SKM-1 treated with dmso at 0.1 percent for 144 hours (cell line): Measurements from ENCODE around the gene UBE4A.

Source experiments
- DNase-seq: peaks from one replicate; lab custom pipeline; 2025; ENCODE audit not compliant: unreplicated experiment; lab: John Stamatoyannopoulos, UW

The UBE4A gene, protein sequence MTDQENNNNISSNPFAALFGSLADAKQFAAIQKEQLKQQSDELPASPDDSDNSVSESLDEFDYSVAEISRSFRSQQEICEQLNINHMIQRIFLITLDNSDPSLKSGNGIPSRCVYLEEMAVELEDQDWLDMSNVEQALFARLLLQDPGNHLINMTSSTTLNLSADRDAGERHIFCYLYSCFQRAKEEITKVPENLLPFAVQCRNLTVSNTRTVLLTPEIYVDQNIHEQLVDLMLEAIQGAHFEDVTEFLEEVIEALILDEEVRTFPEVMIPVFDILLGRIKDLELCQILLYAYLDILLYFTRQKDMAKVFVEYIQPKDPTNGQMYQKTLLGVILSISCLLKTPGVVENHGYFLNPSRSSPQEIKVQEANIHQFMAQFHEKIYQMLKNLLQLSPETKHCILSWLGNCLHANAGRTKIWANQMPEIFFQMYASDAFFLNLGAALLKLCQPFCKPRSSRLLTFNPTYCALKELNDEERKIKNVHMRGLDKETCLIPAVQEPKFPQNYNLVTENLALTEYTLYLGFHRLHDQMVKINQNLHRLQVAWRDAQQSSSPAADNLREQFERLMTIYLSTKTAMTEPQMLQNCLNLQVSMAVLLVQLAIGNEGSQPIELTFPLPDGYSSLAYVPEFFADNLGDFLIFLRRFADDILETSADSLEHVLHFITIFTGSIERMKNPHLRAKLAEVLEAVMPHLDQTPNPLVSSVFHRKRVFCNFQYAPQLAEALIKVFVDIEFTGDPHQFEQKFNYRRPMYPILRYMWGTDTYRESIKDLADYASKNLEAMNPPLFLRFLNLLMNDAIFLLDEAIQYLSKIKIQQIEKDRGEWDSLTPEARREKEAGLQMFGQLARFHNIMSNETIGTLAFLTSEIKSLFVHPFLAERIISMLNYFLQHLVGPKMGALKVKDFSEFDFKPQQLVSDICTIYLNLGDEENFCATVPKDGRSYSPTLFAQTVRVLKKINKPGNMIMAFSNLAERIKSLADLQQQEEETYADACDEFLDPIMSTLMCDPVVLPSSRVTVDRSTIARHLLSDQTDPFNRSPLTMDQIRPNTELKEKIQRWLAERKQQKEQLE

DNA sequence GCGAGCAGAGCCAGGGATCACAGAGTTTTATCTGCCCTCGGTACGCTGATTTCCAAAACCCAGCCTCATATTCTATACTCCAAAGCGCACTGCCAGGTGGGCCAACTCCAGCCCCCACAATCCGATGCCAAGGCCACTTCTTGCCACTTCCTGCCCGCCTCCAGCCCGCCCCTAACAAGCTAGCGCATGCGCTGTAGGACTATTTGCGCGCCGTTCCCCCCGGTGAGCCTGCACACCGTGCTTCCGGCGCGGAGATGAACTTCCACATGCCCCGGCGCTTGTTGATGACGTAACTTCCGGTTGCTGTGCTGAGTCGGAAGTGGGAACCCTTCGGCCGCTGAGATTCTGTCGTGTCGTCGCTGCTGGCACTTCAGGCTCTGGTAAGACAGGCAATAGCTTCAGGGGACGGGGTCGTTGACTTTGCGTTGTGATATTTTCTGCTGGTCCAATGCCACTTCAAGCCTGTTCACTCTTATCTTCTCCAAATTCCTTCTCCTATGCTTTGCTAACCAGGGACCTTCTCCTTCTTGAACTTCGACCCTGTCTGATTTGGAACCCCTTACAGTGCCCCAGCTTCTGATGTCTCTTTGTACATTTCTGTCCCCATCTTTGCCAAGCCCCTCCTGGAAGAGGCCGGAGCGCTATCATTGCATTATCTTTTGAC is at the start of gene UBE4A:
Gene UBE4A (plus strand): TSS at position 306 of the 664 bp plus-strand sequence. CDS start 5,481 bp downstream, outside the sequence.
- peak; percentile 93 for DNase-seq

DNA sequence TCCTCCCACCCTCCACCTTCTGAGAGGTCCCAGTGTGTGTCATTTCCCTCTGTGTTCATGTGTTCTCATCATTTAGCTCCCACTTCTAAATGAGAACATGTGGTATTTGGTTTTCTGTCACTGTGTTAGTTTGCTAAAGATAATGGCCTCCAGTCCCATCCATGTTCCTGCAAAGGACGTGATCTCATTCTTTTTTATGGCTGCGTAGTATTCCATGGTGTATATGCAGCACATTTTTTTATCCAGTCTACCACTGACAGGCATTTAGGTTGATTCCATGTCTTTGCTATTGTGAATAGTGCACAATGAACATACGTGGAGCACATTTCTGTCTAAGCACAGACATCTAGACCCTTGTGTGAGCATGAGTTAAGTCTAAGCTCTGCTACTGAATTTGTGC is 49.1 kb upstream of the UBE4A start:
- DNase-seq: no peak

DNA sequence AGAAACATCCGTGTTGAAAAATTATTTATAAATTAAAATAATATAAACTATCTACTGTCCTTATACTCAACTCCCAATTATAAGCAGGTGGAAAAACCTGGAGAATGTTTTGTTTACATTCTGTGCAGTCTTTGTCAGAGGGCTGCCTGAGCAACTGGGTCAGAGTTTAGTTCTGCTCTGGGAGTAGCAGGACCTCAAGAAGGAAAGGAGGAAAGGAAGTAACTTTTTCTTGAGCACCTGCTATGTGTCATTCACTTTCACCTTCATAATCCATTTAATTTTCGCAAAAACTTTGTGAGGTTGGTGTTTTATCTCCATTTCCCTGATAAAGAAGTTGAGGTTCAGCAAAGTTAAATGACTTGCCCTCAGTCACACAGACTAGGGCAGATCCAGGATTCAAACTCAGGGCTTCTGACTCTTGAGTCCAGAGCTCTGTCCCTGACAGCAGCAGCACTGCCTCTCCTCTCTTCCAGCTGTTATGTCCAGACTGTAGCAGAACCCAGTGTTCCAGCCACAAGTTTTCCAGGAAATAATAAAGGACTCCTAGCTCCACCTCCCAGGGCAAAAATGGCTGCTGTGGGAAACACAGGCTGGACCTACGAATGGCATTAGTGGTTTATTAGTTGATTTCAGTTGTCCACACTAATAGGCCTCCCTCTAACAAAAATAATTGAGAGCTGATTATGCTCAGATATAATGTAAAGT is 48.5 kb upstream of the UBE4A start:
- no peak for DNase-seq

DNA sequence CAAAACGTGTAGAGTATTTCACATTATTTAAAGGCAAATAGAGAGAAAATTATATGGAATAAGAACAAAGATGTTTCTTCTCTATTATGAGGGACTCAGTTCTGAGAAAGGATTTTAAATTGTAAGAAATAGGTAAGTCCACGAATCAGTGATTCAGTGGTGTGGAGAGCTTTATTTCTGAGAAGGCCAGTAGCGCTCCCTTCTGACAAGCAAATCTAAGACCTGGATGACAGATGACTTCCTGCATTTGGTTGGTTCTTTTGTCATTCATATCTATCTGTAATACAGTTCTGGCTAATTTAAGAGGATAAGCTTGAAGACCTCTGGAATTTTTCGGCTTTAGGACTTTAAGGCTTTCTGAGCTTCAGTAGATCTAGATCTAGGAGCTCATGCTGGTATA is 47.9 kb upstream of the UBE4A start:
- no peak for DNase-seq

DNA sequence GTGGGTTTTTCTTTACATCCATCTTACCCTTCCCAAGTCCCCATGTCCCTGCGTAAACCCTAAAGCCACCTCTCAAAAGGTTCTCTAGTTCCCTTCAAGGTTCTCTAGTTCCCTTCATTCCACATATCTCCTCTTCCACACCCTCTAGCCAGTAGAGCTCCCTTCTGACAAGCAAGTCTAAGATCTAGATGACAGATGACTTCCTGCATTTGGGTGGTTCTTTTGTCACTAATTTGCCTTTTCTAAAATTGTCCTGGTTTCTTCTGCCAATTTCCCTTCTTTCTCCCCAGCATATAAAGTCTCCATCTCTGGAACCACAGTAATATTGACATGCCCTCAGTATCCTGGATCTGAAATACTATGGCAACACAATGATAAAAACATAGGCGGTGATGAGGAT is 47.1 kb upstream of the UBE4A start:
- DNase-seq: no peak

DNA sequence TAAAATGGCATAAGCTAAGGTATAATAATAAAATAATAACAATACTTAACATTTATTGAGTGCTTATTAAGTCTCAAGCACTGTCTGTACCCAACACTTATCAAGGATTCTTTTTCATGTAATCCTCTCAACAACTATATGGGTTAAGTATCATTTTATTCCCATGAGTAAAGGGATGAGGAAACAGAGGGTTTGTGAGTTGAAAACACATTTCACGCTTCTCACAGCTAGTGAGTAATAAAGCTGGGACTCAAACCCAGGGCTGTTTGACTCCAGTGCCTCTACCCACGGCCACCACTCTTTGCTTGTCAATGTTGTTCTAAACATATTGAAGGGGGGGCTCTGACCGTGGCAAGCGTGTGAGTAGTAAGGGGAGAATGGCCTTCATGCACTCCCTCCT is 46.2 kb upstream of the UBE4A start:
- DNase-seq: no peak

DNA sequence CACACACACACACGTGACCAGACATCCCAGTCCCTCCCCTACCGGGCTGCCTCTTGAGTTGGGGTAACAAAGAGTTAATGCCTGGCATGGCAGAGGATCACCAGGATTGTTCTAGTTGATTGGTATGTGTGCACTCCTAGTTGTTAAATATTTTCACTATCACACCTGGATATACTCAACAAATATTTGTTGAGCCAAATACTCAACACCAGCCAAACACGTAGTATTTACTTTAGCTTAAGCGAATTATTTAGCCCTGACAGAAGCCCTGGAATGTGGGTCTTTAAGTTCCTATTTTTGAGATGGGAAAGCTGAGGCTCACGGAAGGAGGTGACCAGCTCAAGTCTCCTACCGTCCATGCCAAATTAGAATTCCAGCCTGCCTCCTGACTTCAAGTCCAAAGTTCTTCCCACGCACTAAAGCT is 44.4 kb upstream of the UBE4A start:
- no peak for DNase-seq

DNA sequence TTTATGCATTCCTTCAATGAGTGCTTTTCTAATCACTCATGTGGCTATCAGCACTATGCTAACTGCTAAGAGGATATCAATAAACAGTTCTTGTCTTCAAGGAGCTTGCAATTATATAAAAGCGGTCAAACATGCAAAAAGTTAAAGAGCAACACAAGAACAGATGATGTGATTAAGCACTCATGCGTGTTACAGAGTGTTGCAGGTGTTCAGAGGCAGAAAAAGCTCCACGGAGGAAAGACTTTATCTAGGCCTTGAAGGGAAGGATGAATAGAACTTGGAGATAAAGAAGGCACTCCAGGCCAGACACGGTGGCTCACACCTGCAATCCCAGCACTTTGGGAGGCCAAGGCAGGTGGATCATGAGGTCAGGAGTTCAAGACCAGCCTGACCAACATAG is 41.3 kb upstream of the UBE4A start:
- DNase-seq: no peak

DNA sequence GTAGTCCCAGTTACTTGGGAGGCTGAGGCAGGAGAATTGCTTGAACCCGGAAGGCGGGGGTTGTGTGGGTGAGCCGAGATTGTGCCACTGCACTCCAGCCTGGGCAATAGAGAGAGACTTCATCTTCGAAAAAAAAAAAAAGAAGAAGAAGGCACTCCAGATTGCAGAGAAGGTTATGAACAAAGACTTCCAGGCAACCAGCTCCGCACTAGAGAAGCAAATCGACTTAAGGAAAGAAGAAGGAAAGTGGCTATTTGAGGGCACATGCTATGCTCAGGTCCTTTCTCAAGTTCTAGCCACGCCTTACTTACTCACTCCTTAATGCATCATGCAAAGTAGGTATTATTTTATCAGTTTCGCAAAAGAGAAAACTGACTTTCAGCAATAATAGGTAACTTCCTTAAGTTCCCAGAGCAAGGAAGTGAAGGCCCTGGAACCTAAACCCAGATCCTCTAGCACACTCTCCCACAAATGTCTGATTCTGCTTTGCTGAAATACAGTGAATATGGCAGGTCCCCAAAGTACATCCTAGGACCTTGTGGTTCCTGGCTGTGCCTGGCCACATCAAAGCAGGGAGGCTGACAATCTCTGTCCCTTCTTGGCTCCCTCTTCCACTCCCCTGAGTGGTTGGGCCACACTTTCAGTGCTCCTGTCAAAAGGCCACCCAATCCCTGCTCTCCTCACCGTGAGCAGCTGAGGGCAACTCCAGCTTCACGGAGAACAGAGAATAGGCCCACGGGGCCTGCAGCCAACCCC is 40.6 kb upstream of the UBE4A start:
- peak; percentile 13 for DNase-seq

DNA sequence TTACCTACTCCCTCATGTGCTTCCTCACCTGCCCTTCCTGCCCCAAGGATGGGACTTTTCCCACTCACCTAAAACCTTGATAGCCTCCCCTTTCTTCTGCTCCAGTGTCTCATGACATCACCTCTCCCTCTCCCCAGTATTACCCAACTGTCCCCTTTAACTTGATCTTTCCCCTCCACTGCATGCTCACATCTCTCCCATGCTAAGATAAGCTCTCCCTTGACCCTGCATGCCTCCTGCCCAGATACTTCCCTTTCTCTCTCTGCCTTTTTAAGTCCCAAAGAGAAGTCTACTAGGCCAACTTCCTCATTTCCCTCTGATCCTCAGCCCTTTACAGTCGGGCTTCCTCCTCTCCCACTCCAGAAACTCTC is 40.1 kb upstream of the UBE4A start:
- DNase-seq: peak; percentile 97

DNA sequence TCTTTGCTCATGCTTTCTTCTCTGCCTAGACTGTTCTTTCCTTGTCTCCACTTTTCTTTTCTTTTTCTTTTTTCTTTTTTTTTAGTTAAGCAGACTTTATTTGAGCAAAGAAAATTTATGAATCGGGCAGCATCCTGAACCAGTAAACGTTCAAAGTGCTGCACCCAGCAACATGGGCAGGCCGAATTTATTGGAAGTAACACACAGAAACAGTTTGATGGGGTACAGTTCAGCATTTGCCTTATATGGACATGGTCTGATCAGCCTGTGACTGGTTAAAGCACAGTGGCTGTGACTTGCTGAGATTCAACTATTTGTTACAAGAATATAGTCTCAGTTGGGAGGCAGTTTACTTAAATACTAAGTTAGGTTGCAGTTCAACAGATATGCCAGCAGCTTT is 38.9 kb upstream of the UBE4A start:
- no peak for DNase-seq

DNA sequence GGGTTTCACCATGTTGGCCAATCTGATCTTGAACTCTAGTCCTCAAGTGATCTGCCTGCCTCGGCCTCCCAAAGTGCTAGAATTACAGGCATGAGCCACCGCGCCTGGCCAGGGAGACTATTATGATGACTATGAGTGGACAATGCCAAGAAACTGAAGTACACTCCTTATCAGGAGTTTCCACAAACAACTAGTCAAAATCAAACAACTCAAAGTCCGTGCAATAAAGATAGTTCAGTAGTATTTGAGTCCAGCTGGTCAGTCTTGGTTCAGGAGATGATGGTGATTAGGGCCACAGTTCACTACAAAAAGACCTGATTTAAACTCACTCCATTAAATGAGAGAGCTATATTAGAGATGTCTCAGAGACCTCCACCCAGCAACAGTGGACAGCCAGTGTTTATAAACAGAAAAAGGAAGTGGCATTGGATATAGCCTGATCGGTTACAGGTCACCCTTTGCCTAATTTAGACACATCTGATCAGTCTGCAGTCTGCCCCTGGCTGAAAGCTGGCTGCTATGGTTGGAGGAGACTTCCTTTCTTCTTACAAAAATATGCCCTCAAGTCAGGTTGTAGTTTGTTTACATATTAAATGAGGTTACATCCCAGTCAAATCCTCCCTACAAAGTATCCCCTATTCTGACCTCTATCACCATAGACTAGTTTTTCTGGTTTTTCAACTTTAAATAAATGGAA is 37.9 kb upstream of the UBE4A start:
- peak; percentile 46 for DNase-seq

DNA sequence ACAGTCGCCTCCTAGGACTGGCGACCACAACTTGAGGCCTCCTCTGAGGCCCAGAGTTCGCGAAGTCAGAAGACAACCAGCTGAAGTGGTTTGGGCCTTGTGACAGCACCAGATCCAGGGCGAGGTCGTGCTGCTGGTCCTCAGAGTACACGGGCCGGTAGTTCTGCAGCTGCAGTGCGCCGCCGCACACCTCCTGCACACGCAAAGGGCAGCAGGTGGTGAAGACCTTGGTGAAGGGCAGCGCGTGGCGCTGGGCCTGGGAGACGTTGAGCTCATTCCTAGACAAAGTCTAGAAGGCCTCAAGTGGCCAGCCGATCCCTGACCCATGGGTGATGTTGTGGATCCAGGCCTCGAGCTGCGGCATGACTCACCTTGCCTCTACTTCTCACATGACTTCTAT is 36.7 kb upstream of the UBE4A start:
- no peak for DNase-seq

DNA sequence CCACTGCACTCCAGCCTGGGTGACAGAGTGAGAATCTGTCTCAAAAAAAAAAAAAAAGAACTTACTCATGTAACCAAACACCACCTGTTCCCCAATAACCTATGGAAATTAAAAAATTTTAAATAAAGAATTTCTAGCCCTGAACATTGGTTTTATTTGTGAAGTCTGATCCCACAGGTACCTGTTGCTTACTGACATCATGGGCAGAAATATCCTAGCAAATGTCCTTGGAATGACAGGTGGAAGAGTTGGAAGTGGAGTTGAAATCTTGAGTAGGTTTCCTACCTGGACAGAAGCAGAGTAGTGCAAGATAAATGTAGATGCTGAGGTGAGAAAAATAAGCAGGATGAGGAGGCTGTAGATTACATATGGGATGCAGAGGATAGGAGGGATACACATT is 34.1 kb upstream of the UBE4A start:
- DNase-seq: no peak

DNA sequence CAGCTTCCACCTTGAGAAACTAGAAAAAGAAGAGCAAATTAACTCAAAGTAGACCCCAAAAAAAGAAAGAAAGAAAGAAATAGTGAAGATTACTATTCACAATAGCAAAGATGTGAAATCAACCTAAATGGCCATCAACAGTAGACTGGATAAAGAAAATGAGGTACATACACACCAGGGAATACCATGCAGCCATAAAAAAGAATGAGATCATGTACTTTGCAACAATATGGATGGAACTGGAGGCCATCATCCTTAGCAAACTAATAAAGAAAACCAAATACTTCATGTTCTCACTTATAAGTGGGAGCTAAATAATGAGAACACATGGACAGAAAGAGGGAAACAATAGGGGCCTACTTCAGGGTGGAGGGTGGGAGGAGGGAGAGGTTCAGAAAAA is 30.7 kb upstream of the UBE4A start:
- DNase-seq: no peak

DNA sequence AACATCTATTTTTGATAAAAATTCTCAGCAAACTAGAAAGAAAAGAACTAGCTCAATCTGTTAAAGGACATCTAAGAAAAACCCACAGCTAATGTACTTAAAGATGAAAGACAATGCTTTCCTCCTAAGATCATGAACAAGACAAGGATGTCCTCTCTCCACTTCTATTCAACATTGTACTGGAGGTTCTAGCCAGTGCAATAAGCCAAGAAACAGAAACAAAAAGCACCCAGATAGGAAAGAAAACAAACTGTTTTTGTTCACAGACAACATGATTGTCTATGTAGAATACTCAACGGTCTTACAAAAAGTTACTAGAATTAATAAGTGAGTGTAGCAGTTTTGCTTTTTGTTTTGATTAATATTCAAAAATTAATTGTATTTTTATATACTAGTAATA is 24.7 kb upstream of the UBE4A start:
- DNase-seq: no peak

DNA sequence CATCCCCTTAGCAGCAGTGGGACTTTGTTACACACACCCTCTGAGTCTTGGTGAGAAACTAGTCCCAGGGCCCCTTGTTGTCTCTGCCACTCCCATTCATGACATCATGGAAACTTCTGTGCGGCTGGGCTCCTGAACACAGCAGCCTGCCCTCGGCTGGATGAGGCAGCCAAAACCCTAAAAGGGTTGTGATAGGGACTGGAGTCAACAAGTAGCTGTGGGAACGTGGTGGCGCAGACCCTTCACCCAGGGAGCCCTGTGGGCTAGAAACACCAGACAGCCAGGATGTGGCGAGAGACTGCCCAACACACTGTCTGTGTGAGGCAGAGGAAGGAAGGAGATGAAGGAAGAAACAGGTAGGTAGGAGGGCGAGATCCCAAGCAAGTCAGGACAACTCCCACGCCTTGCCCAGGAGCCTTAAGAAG is 20.8 kb upstream of the UBE4A start:
- no peak for DNase-seq

DNA sequence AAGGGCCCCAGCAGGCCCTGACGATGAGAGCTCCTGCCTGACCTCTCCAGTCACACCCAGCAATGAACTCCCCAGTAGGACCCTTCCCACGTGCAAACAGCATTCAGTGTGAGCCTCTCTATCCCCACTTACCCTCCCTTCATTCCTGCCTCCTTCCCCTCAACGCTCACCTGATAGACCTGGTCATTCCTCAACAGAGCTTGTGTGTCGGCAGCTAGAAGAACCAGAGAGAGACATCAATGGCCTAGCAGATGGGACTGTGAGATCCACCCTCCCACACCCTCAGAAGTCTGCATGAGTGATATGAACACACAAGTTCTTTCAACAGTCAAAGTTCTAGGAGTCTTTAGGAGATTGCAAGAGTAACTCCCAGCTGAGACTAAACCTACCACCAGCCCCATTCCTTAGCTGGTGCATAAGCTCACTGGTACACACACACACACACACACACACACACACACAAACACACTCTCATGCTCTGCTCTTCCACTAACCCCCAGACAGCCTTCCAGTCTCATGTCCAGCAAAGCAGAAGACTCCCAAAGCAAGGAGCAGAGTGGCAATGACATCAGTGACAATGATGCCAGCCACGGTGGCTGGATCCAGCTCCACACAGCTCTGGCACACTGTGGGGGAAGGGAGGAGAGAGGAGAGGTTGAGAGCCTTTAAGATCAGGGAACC is 20.0 kb upstream of the UBE4A start:
- no peak for DNase-seq

DNA sequence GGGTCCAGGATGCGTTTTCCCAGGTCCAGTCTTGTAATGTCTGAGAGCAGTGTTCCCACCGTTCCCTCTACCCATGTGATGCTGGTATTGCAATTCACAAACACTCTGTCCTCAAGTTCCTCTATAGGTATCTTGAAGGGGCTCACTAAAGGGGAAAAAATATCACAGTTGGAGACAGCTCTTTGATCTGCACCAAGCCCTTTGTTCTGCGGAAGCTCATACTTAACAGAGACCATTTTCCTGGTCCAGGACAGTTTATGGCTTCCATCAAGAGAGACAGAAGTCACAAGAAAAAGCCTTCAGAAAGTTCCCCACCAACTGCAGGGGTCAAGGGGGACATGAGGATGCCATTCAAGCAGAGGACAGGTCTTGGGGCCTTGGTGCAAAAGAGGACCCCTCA is 19.0 kb upstream of the UBE4A start:
- DNase-seq: no peak
